ENCODE measurements around the gene ANKRD49.

The ANKRD49 gene

DNA sequence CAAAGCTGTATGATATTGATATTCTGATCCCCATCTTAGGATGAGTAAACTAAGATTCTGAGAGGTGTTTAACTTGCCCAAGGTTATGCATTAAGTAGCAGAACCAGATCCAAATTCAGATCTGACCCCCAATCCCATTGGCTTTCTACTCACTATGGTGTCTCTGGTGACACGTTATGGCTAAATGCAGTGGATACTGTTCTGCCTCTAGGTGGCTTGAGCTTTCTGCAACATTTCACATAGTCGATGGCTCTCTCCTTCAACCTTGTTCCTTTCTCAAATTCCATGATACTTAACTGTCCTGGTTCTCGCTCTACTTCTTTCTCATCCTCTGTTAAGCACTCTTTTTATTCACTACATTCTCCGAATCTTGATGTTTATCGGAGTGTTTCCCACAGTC is 27.9 kb downstream of the ANKRD49 start:
- Histone ChIP-seq H3K4me3 (ENCODE audit: insufficient read depth, low read depth, low read length, poor library complexity, severe bottlenecking) (no peak overlapping the region), H3K9me3 (ENCODE audit: control insufficient read depth, low read length) (no peaks in the 10 kb centered on the region), H3K36me3 (ENCODE audit: control insufficient read depth, insufficient read depth, low read length) (no peaks in the 10 kb centered on the region), H3K4me1 (ENCODE audit: control insufficient read depth, insufficient read depth, low read length, poor library complexity, severe bottlenecking) (no peaks in the 10 kb centered on the region), H3K27ac (ENCODE audit: insufficient read depth, low read length, poor library complexity, severe bottlenecking) (no peak overlapping the region), H3K27me3 (replicated peaks; ENCODE audit: control insufficient read depth, insufficient read depth, low read length, poor library complexity, severe bottlenecking) (no peaks in the 10 kb centered on the region)
- no peak for DNase-seq

DNA sequence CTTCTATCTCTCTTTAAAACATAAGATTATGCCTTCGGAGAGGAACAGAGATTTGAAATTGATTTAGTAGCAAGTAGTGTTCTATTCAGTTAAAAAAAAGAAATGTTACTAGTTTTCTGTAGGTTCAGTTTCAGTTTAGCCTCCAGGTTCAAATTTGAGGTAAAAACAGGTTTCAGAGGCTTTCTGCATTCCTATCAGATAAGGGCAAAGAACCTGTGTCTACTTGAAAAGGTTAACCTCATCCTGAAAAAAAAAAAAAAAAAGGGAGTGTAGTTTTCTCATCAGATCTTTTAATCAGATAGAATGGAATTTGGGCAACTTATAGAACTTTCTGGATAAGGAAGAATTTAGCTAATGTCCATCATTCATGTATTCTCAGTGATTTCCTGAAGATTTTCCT is 30.6 kb downstream of the ANKRD49 start:
- H3K4me3 ChIP-seq (ENCODE audit: insufficient read depth, low read depth, low read length, poor library complexity, severe bottlenecking), result no peak overlapping the region
- H3K9me3 ChIP-seq (ENCODE audit: control insufficient read depth, low read length), result no peaks in the 10 kb centered on the region
- no peak for DNase-seq
- H3K27ac ChIP-seq (ENCODE audit: insufficient read depth, low read length, poor library complexity, severe bottlenecking), result no peak overlapping the region
- H3K4me1 ChIP-seq (ENCODE audit: control insufficient read depth, insufficient read depth, low read length, poor library complexity, severe bottlenecking), result no peaks in the 10 kb centered on the region
- H3K27me3 ChIP-seq (replicated peaks; ENCODE audit: control insufficient read depth, insufficient read depth, low read length, poor library complexity, severe bottlenecking), result no peaks in the 10 kb centered on the region
- no peaks in the 10 kb centered on the region for H3K36me3 ChIP-seq (ENCODE audit: control insufficient read depth, insufficient read depth, low read length)

DNA sequence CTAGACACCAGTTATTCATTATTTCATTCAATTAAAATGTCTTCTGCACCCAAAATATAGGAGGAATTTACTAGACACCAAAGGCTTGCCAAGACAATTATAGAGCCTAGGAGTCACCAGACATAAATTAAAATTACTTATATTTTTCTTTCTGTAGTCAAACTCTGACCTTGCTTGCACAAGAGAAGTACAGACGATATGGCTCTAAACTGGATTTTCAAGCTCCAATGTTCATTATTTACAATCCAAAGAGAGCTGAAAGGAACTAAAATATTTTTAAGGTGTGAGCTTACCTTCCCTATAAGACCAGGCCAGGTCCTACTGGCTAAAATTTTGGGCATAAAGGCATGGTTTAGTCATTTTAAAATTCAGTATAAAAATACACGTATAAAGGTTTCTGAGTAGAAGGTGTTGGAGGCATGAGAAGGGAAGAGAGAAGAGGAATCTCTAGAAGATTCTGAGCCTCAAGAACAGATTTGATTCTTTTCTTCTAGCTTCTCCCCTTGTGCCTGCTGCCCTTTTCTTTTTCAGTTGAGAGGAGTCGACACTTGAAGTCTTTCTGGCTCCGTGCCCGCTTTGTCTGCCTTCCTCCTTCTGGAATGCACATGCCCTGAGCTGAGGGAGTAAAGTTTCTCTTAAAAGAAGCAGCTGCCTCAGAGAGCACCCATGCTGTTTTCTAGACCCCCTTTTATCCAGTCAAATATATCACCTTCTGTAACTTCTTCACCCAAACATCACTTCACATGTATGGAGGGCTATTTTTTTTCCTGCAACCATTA is 32.0 kb downstream of the ANKRD49 start:
- no peaks in the 10 kb centered on the region for H3K27me3 ChIP-seq (replicated peaks; ENCODE audit: control insufficient read depth, insufficient read depth, low read length, poor library complexity, severe bottlenecking)
- DNase-seq, result no peak
- no peaks in the 10 kb centered on the region for H3K36me3 ChIP-seq (ENCODE audit: control insufficient read depth, insufficient read depth, low read length)
- no peak overlapping the region for H3K4me3 ChIP-seq (ENCODE audit: insufficient read depth, low read depth, low read length, poor library complexity, severe bottlenecking)
- no peaks in the 10 kb centered on the region for H3K4me1 ChIP-seq (ENCODE audit: control insufficient read depth, insufficient read depth, low read length, poor library complexity, severe bottlenecking)
- no peaks in the 10 kb centered on the region for H3K9me3 ChIP-seq (ENCODE audit: control insufficient read depth, low read length)
- H3K27ac ChIP-seq (ENCODE audit: insufficient read depth, low read length, poor library complexity, severe bottlenecking), result no peak overlapping the region

DNA sequence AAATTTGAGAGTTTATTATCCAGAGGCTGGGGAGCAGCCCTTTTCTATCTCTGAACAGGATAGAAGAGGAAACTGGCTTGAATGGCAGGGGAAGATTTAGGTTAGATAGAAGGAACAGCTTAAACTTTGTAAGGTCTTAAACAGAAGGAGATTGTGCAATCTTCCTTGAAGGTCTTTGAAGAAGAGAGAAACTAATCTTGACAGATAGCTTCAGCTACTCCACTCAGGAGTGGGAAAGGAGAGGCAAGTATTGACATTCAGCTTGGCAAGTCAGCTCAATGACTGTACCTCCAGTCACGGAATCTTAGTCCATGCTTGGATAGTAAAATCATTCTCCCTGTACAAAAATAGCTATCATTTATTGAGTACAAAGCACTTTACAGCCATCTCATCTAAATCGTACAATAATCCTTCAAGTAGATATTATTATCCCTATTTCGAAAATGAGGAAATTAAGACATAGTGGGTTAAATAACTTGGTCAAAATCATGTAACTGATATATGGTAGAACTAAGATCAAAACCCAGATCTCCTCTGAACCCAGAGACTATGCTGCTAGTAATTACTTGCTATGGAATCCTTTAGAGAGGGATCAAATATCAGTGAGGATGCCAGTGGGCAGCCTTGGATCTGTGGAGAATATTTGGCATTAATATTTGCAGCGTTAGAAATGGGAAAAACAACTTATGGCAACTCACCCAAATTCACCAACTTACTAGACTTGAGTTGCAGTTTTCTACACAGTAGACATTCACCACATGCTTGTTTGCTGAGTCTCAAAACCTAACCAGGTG is 33.1 kb downstream of the ANKRD49 start:
- no peak overlapping the region for H3K27ac ChIP-seq (ENCODE audit: insufficient read depth, low read length, poor library complexity, severe bottlenecking)
- no peak overlapping the region for H3K4me3 ChIP-seq (ENCODE audit: insufficient read depth, low read depth, low read length, poor library complexity, severe bottlenecking)
- no peak for DNase-seq
- H3K9me3 ChIP-seq (ENCODE audit: control insufficient read depth, low read length), result no peaks in the 10 kb centered on the region
- no peaks in the 10 kb centered on the region for H3K36me3 ChIP-seq (ENCODE audit: control insufficient read depth, insufficient read depth, low read length)
- no peaks in the 10 kb centered on the region for H3K27me3 ChIP-seq (replicated peaks; ENCODE audit: control insufficient read depth, insufficient read depth, low read length, poor library complexity, severe bottlenecking)
- H3K4me1 ChIP-seq (ENCODE audit: control insufficient read depth, insufficient read depth, low read length, poor library complexity, severe bottlenecking), result no peaks in the 10 kb centered on the region

DNA sequence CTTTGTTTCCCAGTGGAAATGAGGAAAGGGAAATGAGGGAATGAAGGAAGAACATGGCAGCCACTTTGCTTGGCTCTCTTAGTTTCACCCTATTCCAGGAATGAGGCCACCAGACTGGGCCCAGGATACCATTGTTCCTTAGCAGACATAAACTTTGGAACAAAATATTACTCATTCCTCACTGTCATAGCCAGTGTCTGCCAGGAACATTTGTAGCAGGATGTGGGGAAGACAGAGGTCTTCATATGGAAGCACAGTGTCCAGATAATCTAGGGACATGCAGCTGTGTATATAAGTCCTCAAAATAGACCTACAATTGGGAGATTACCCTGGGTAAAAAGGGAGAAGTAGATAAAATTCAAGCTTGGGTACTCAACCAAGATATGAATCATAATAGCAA is 34.8 kb downstream of the ANKRD49 start:
- Histone ChIP-seq H3K36me3 (ENCODE audit: control insufficient read depth, insufficient read depth, low read length) (no peaks in the 10 kb centered on the region), H3K9me3 (ENCODE audit: control insufficient read depth, low read length) (no peaks in the 10 kb centered on the region), H3K4me1 (ENCODE audit: control insufficient read depth, insufficient read depth, low read length, poor library complexity, severe bottlenecking) (no peaks in the 10 kb centered on the region), H3K27me3 (replicated peaks; ENCODE audit: control insufficient read depth, insufficient read depth, low read length, poor library complexity, severe bottlenecking) (no peaks in the 10 kb centered on the region), H3K4me3 (ENCODE audit: insufficient read depth, low read depth, low read length, poor library complexity, severe bottlenecking) (no peak overlapping the region), H3K27ac (ENCODE audit: insufficient read depth, low read length, poor library complexity, severe bottlenecking) (no peak overlapping the region)
- DNase-seq, result no peak

DNA sequence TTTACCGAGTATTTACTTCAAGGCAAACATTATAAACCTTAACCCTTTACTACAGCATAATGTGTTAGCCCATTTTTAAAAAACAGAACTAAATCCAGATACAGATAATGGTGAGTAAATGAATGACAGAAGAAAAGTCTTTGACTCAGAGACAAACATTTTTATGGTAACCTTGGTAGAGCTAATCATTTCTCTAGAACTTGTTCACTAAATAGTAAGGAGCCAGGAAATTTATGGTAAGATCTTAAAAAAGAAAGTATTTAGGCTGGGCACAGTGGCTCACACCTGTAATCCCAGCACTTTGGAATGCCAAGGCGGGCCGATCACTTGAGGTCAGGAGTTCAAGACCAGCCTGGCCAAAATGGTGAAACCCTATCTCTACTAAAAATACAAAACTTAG is 38.4 kb downstream of the ANKRD49 start:
- Histone ChIP-seq H3K4me3 (ENCODE audit: insufficient read depth, low read depth, low read length, poor library complexity, severe bottlenecking) (no peak overlapping the region), H3K4me1 (ENCODE audit: control insufficient read depth, insufficient read depth, low read length, poor library complexity, severe bottlenecking) (no peaks in the 10 kb centered on the region), H3K27me3 (replicated peaks; ENCODE audit: control insufficient read depth, insufficient read depth, low read length, poor library complexity, severe bottlenecking) (no peaks in the 10 kb centered on the region), H3K36me3 (ENCODE audit: control insufficient read depth, insufficient read depth, low read length) (no peaks in the 10 kb centered on the region), H3K27ac (ENCODE audit: insufficient read depth, low read length, poor library complexity, severe bottlenecking) (no peak overlapping the region), H3K9me3 (ENCODE audit: control insufficient read depth, low read length) (no peaks in the 10 kb centered on the region)
- DNase-seq, result no peak

DNA sequence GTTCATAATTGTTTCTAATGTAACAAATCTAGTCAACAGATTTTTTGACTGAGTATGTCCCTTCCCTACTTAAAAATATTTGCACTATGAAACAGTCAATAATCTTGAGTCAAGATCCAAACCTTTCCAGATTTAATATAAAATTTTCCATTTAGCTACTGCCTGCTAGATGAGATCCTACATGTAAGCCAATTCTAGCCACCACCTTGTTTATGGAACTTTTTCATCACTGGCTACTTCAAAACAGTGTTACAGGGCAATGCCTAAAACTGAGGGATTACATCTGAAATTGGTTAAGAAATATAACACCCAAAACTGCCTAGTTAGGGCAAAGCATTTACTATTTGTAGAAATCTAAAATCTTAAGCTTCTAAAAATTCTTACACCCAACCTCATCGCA is 39.4 kb downstream of the ANKRD49 start:
- no peaks in the 10 kb centered on the region for H3K4me1 ChIP-seq (ENCODE audit: control insufficient read depth, insufficient read depth, low read length, poor library complexity, severe bottlenecking)
- H3K27me3 ChIP-seq (replicated peaks; ENCODE audit: control insufficient read depth, insufficient read depth, low read length, poor library complexity, severe bottlenecking), result no peaks in the 10 kb centered on the region
- no peaks in the 10 kb centered on the region for H3K36me3 ChIP-seq (ENCODE audit: control insufficient read depth, insufficient read depth, low read length)
- no peak for DNase-seq
- H3K27ac ChIP-seq (ENCODE audit: insufficient read depth, low read length, poor library complexity, severe bottlenecking), result no peak overlapping the region
- no peaks in the 10 kb centered on the region for H3K9me3 ChIP-seq (ENCODE audit: control insufficient read depth, low read length)
- no peak overlapping the region for H3K4me3 ChIP-seq (ENCODE audit: insufficient read depth, low read depth, low read length, poor library complexity, severe bottlenecking)

DNA sequence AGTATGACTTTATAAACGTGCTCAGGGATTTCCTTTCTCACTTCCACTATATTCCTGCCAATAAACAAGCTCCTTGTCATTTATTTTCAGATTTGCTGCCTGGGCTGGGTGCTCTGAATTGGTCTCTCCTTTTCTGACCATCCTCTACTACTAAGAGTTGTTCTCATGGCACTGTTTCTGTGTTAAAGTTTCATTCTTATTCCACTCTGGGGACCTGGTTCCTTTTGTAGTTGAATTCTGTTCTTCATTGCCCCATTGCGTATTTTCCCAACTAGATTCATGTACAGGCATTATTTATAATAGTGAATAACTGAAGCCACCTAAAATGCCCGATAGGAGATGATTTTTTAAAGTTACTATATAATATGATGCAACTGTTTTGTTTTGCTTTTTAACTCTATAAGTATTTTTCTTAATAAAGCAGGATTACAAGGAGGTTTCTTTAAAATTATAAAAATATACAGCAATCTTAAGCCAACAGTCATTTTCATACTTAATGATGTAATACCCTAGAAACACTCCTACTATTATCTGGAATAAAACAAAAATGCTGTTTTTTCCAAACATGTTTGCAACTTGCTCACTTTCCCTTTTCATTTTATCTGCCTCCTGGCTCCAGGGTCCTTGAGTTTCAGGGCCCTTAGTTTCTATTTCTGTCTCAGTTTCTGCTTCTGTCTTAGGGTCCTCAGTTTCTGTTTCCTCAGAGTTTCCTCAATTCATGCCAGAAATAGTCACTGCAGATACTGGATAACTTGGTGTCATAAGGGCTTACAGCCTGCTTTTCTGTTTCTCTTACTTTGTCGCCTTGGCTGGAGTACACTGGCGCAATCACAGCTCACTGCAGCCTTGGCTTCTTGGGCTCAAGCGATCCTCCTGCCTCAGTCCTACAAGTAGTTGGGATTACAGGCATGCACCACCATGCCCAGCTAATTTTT is 40.2 kb downstream of the ANKRD49 start:
- DNase-seq, result no peak
- H3K9me3 ChIP-seq (ENCODE audit: control insufficient read depth, low read length), result no peaks in the 10 kb centered on the region
- H3K36me3 ChIP-seq (ENCODE audit: control insufficient read depth, insufficient read depth, low read length), result no peaks in the 10 kb centered on the region
- H3K27ac ChIP-seq (ENCODE audit: insufficient read depth, low read length, poor library complexity, severe bottlenecking), result no peak overlapping the region
- H3K4me1 ChIP-seq (ENCODE audit: control insufficient read depth, insufficient read depth, low read length, poor library complexity, severe bottlenecking), result no peaks in the 10 kb centered on the region
- no peaks in the 10 kb centered on the region for H3K27me3 ChIP-seq (replicated peaks; ENCODE audit: control insufficient read depth, insufficient read depth, low read length, poor library complexity, severe bottlenecking)
- no peak overlapping the region for H3K4me3 ChIP-seq (ENCODE audit: insufficient read depth, low read depth, low read length, poor library complexity, severe bottlenecking)

DNA sequence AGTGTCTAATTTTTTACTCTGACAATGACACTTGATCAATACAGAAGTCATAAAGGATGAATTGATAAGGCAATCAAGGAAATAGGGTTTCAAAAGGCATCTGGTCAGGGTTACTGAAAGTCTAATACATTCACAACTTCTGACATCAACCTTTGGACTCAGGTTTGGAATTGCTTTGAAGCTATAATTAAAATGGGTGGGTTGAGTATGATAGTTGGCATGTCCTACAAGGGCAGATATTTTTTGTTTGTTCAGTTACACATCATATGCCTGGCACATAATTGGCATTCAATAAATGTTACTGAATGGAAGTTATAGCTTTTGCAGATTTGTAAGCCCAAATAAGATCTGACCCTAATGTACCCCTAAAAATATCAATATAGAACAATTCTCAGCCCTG is 42.6 kb downstream of the ANKRD49 start:
- no peaks in the 10 kb centered on the region for H3K27me3 ChIP-seq (replicated peaks; ENCODE audit: control insufficient read depth, insufficient read depth, low read length, poor library complexity, severe bottlenecking)
- H3K4me3 ChIP-seq (ENCODE audit: insufficient read depth, low read depth, low read length, poor library complexity, severe bottlenecking), result no peak overlapping the region
- no peaks in the 10 kb centered on the region for H3K9me3 ChIP-seq (ENCODE audit: control insufficient read depth, low read length)
- H3K27ac ChIP-seq (ENCODE audit: insufficient read depth, low read length, poor library complexity, severe bottlenecking), result no peak overlapping the region
- DNase-seq, result no peak
- H3K4me1 ChIP-seq (ENCODE audit: control insufficient read depth, insufficient read depth, low read length, poor library complexity, severe bottlenecking), result no peaks in the 10 kb centered on the region
- no peaks in the 10 kb centered on the region for H3K36me3 ChIP-seq (ENCODE audit: control insufficient read depth, insufficient read depth, low read length)
